HepG2 (cell line): ENCODE measurements around the gene RAP1GAP2.

ENCODE experiments used
- CHD4 ChIP-seq: fragments of 200-600 bp; sonication (generic); IDR thresholded peaks from 2 replicates; pipeline ENCODE4 v1.7.0; 2017; ENCODE audit warnings: mild to moderate bottlenecking, low read length, borderline replicate concordance
- HNRNPLL ChIP-seq: fragments of 200-400 bp; formaldehyde crosslinking; IDR thresholded peaks from 2 replicates; pipeline ENCODE4 v1.6.1; 2017; ENCODE audit warnings: mild to moderate bottlenecking, low read depth, low read length; ENCODE audit not compliant: poor library complexity, severe bottlenecking
- JUNB ChIP-seq: sonication (generic); formaldehyde crosslinking; IDR thresholded peaks from 2 replicates; pipeline ENCODE4 v1.8.0; 2022; ENCODE audit warnings: missing genetic modification reagents, mild to moderate bottlenecking, borderline replicate concordance
- POLR2AphosphoS5 ChIP-seq: IDR thresholded peaks from 2 replicates; pipeline ENCODE4 v1.6.1; 2012; ENCODE audit warnings: low read depth, low read length
- SIN3B ChIP-seq: fragments of 150-350 bp; IDR thresholded peaks from 2 replicates; pipeline ENCODE4 v1.6.1; 2014; ENCODE audit warnings: low read length
- ZBTB7A ChIP-seq: sonication (generic); formaldehyde crosslinking; IDR thresholded peaks from 2 replicates; pipeline ENCODE4 v1.8.0; 2022; ENCODE audit warnings: mild to moderate bottlenecking, missing genetic modification reagents
- ZNF367 ChIP-seq: sonication (generic); formaldehyde crosslinking; IDR thresholded peaks from 2 replicates; pipeline ENCODE4 v1.4.0; 2020; ENCODE audit warnings: missing genetic modification reagents, borderline replicate concordance
- ZNF572 ChIP-seq: sonication (generic); formaldehyde crosslinking; IDR thresholded peaks from 2 replicates; pipeline ENCODE4 v1.5.1; 2020; ENCODE audit warnings: mild to moderate bottlenecking, missing genetic modification reagents
- TF ChIP-seq, protein P1 (sequence below): sonication (generic); formaldehyde crosslinking; IDR thresholded peaks from 2 replicates; pipeline ENCODE4 v1.8.0; 2022; ENCODE audit warnings: missing genetic modification reagents, mild to moderate bottlenecking, borderline replicate concordance
- TF ChIP-seq, protein P2 (sequence below): sonication (generic); formaldehyde crosslinking; IDR thresholded peaks from 2 replicates; pipeline ENCODE4 v1.8.1; 2023; ENCODE audit warnings: mild to moderate bottlenecking, missing genetic modification reagents, borderline replicate concordance
- TF ChIP-seq, protein P3 (sequence below): IDR thresholded peaks from 2 replicates; pipeline ENCODE4 v1.6.1; 2016; ENCODE audit warnings: missing biosample characterization, missing genetic modification reagents, low read depth
- TF ChIP-seq, protein P4 (sequence below): sonication (generic); formaldehyde crosslinking; IDR thresholded peaks from 2 replicates; pipeline ENCODE4 v1.5.0; 2020; ENCODE audit warnings: mild to moderate bottlenecking, missing genetic modification reagents, moderate library complexity
- TF ChIP-seq, protein P5 (sequence below): sonication (generic); formaldehyde crosslinking; IDR thresholded peaks from 2 replicates; pipeline ENCODE4 v1.4.0; 2020; ENCODE audit warnings: missing genetic modification reagents

DNA sequence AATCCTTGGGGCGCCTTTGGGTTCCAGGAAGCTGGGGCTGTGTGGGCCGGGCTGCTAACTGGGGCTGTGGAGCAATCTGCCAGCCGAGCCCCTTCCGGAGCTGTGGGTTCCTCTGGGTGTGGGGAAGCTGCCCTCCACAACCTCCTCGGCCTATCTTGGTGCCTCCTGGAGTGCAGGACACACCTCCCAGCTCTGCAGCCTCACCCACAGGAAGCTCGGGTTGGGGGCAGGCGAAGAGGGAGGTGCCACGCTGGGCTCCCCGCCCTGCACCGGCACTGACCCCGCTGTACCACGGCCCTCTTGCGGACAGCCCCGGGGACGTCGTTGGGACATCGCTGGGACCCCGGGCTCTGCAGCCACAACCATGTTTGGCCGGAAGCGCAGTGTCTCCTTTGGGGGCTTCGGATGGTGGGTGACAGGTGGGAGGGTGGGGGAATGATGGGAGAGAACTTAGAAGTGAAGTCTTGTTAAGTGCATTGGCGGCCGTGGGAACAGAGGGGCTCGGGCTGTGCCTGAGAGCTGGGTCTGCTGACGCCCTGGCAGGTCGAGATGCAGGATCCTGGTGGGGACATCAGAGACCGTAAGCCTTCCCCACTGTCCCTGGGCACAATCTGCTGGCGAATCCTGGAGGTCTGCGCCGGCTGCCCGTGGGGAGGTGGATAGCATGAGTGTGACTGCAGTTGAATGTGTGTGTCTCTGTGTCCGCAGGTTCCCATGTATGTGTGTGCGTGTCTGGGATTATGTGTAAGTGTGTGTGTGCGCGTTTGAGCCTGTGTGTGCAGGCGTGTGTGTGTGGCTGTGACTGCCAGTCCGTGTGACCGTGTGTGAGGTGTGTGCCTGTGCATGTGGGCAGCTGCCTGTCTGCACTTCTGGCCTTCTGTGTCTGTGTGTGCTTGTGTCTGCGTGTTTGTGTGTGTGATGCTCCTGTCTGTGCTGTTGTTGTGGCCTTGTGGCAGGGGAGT, at the start of gene RAP1GAP2:
- no peak for TF ChIP-seq ZBTB7A (CRISPR knock-in tag)
- TF ChIP-seq CHD4: no peak
- no peak for TF ChIP-seq SIN3B
- TF ChIP-seq POLR2AphosphoS5: no peak
- TF ChIP-seq, protein P1, sequence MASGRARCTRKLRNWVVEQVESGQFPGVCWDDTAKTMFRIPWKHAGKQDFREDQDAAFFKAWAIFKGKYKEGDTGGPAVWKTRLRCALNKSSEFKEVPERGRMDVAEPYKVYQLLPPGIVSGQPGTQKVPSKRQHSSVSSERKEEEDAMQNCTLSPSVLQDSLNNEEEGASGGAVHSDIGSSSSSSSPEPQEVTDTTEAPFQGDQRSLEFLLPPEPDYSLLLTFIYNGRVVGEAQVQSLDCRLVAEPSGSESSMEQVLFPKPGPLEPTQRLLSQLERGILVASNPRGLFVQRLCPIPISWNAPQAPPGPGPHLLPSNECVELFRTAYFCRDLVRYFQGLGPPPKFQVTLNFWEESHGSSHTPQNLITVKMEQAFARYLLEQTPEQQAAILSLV (CRISPR knock-in tag): no peak
- TF ChIP-seq, protein P2, sequence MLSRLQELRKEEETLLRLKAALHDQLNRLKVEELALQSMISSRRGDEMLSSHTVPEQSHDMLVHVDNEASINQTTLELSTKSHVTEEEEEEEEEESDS (CRISPR knock-in tag): no peak
- TF ChIP-seq, protein P3, sequence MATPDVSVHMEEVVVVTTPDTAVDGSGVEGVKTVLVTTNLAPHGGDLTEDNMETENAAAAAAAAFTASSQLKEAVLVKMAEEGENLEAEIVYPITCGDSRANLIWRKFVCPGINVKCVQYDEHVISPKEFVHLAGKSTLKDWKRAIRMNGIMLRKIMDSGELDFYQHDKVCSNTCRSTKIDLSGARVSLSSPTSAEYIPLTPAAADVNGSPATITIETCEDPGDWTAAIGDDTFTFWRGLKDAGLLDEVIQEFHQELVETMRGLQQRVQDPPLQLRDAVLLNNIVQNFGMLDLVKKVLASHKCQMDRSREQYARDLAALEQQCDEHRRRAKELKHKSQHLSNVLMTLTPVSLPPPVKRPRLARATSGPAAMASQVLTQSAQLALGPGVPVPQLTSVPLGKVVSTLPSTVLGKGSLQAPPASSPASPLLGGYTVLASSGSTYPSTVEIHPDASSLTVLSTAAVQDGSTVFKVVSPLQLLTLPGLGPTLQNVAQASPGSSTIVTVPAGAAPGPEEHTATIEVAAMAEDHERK (CRISPR knock-in tag): no peak
- TF ChIP-seq HNRNPLL: no peak
- no peak for TF ChIP-seq ZNF367 (CRISPR knock-in tag)
- TF ChIP-seq, protein P4, sequence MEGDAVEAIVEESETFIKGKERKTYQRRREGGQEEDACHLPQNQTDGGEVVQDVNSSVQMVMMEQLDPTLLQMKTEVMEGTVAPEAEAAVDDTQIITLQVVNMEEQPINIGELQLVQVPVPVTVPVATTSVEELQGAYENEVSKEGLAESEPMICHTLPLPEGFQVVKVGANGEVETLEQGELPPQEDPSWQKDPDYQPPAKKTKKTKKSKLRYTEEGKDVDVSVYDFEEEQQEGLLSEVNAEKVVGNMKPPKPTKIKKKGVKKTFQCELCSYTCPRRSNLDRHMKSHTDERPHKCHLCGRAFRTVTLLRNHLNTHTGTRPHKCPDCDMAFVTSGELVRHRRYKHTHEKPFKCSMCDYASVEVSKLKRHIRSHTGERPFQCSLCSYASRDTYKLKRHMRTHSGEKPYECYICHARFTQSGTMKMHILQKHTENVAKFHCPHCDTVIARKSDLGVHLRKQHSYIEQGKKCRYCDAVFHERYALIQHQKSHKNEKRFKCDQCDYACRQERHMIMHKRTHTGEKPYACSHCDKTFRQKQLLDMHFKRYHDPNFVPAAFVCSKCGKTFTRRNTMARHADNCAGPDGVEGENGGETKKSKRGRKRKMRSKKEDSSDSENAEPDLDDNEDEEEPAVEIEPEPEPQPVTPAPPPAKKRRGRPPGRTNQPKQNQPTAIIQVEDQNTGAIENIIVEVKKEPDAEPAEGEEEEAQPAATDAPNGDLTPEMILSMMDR: no peak
- TF ChIP-seq, protein P5, sequence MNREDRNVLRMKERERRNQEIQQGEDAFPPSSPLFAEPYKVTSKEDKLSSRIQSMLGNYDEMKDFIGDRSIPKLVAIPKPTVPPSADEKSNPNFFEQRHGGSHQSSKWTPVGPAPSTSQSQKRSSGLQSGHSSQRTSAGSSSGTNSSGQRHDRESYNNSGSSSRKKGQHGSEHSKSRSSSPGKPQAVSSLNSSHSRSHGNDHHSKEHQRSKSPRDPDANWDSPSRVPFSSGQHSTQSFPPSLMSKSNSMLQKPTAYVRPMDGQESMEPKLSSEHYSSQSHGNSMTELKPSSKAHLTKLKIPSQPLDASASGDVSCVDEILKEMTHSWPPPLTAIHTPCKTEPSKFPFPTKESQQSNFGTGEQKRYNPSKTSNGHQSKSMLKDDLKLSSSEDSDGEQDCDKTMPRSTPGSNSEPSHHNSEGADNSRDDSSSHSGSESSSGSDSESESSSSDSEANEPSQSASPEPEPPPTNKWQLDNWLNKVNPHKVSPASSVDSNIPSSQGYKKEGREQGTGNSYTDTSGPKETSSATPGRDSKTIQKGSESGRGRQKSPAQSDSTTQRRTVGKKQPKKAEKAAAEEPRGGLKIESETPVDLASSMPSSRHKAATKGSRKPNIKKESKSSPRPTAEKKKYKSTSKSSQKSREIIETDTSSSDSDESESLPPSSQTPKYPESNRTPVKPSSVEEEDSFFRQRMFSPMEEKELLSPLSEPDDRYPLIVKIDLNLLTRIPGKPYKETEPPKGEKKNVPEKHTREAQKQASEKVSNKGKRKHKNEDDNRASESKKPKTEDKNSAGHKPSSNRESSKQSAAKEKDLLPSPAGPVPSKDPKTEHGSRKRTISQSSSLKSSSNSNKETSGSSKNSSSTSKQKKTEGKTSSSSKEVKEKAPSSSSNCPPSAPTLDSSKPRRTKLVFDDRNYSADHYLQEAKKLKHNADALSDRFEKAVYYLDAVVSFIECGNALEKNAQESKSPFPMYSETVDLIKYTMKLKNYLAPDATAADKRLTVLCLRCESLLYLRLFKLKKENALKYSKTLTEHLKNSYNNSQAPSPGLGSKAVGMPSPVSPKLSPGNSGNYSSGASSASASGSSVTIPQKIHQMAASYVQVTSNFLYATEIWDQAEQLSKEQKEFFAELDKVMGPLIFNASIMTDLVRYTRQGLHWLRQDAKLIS (CRISPR knock-in tag): no peak
- TF ChIP-seq ZNF572 (CRISPR knock-in tag): no peak
- TF ChIP-seq JUNB (CRISPR knock-in tag): no peak
